Activated CD4-positive, alpha-beta T cell treated with anti-CD3 and anti-CD28 coated beads for 36 hours (primary cell): Measurements from ENCODE around the gene BPHL. TPM values are rescaled to one million over a fixed set of nuclear protein-coding genes. Genes with fewer than 3 reads are reported as not detected.
A peak's percentile ranks its signal among the peaks of the same experiment; 100 is the strongest.

ENCODE experiments used
- ATAC-seq: fragments of 200-7000 bp; cut with Tn5 transposase; one replicate; pipeline ENCODE4 v1.10.0; 2021; ENCODE audit warnings: mild to moderate bottlenecking, moderate library complexity
- CTCF ChIA-PET: fragments of 350-600 bp; sonication (Branson Sonifier 250); formaldehyde crosslinking; loops from one replicate; lab custom pipeline; 2021; ENCODE audit warnings: antibody characterized with exemption; lab: Charles Lee
- POLR2A ChIA-PET: fragments of 350-600 bp; sonication (Branson Sonifier 250); formaldehyde crosslinking; loops from one replicate; lab custom pipeline; 2021; ENCODE audit warnings: antibody characterized with exemption, inconsistent platforms; lab: Charles Lee
- DNase-seq: peaks from one replicate; pipeline ENCODE4 v3.0.0-alpha.2; 2020
- H3K27ac Mint-ChIP-seq: one replicate; pipeline ENCODE4 v1.8.0; 2021; ENCODE audit warnings: mixed read lengths
- H3K27me3 Mint-ChIP-seq: one replicate; pipeline ENCODE4 v1.8.0; 2021; ENCODE audit warnings: mixed read lengths
- H3K36me3 Mint-ChIP-seq: one replicate; pipeline ENCODE4 v1.8.0; 2021; ENCODE audit warnings: low read depth, mixed read lengths
- H3K4me1 Mint-ChIP-seq: one replicate; pipeline ENCODE4 v1.8.0; 2021; ENCODE audit warnings: mixed read lengths
- H3K4me3 Mint-ChIP-seq: one replicate; pipeline ENCODE4 v1.8.0; 2021; ENCODE audit warnings: mild to moderate bottlenecking, moderate library complexity, mixed read lengths
- H3K9me3 Mint-ChIP-seq: one replicate; pipeline ENCODE4 v1.8.0; 2021; ENCODE audit warnings: low read depth, mixed read lengths
- intact Hi-C, 2 experiments: fragments of 100-400 bp; cut with DNase I in 1 of 2; cut with micrococcal nuclease in 1 of 2; formaldehyde crosslinking; loops; one replicate each; pipeline versions ENCODE4 v1.14.2 to v1.15.1; 2022 to 2024; cut with DNase I, micrococcal nuclease
- total RNA-seq, 2 experiments: library from RNA; stranded (reverse); gene quantifications; one replicate each; pipeline ENCODE4 v1.2.3, GENCODE V29; 2021

Gene BPHL
- total RNA-seq, 2 experiments from 2014 or later = 15.8 to 16.7 TPM

GRCh38 chr6:3086282-3086946 lies 32.1 kb upstream of the BPHL start:
- POLR2A ChIA-PET = no interaction called here
- Mint-ChIP-seq H3K4me3 (no peak overlapping the region), H3K4me1 (no peaks in the 10 kb centered on the region), H3K36me3 (peaks cover 67% of the 10 kb centered on the region), H3K27ac (no peak overlapping the region), H3K9me3 (peaks cover 2% of the 10 kb centered on the region), H3K27me3 (no peaks in the 10 kb centered on the region)
- DNase-seq (no peak), ATAC-seq (no peak)
- CTCF ChIA-PET = interaction anchor here (0.6 to 1.6 kb wide), 6 partner anchors 11 to 851 kb away, joined by 3 to 8 read pairs (median 3); no protein-coding TSS in a partner anchor
- intact Hi-C loops = no loop called here

GRCh38 chr6:3088446-3088845 lies 30.1 kb upstream of the BPHL start:
- no peaks in the 10 kb centered on the region for H3K27me3 Mint-ChIP-seq
- ChIA-PET CTCF (interaction anchor here (1.3 to 1.5 kb wide), 2 partner anchors 10 to 25 kb away, joined by 3 read pairs; no protein-coding TSS in a partner anchor), POLR2A (no interaction called here)
- no peak overlapping the region for H3K4me3 Mint-ChIP-seq
- ATAC-seq (no peak), DNase-seq (no peak)
- peaks cover 52% of the 10 kb centered on the region for H3K36me3 Mint-ChIP-seq
- no peaks in the 10 kb centered on the region for H3K4me1 Mint-ChIP-seq
- intact Hi-C loops = no loop called here
- peaks cover 2% of the 10 kb centered on the region for H3K9me3 Mint-ChIP-seq
- H3K27ac Mint-ChIP-seq = peak overlapping the region; percentile 25

- ChIA-PET POLR2A (no interaction called here), CTCF (interaction anchor here (0.7 to 1.6 kb wide), 4 partner anchors 10 to 25 kb away, joined by 3 to 4 read pairs (median 3); no protein-coding TSS in a partner anchor)
- H3K4me1 Mint-ChIP-seq = no peaks in the 10 kb centered on the region
These were observed 29.5 kb upstream of the BPHL start for GRCh38 chr6:3088968-3089367.

GRCh38 chr6:3090013-3090412 lies 28.5 kb upstream of the BPHL start:
- no peak for ATAC-seq

More at GRCh38 chr6:3088968-3089367, 29.5 kb upstream of the BPHL start:
- intact Hi-C loops = no loop called here
- H3K27me3 Mint-ChIP-seq = no peaks in the 10 kb centered on the region
- H3K9me3 Mint-ChIP-seq = peaks cover 2% of the 10 kb centered on the region
- no peak overlapping the region for H3K27ac Mint-ChIP-seq
- DNase-seq (no peak), ATAC-seq (no peak)
- H3K4me3 Mint-ChIP-seq = no peak overlapping the region
- H3K36me3 Mint-ChIP-seq = peaks cover 48% of the 10 kb centered on the region

GRCh38 chr6:3094815-3095214 lies 23.7 kb upstream of the BPHL start:
- no peak overlapping the region for H3K27ac Mint-ChIP-seq
- DNase-seq = no peak
- CTCF ChIA-PET = interaction anchor here (0.6 to 1.2 kb wide), 2 partner anchors 14 to 117 kb away, joined by 3 read pairs; no protein-coding TSS in a partner anchor
- peaks cover 2% of the 10 kb centered on the region for H3K9me3 Mint-ChIP-seq
- no peaks in the 10 kb centered on the region for H3K27me3 Mint-ChIP-seq
- no peak for ATAC-seq
- no peaks in the 10 kb centered on the region for H3K4me1 Mint-ChIP-seq
- H3K4me3 Mint-ChIP-seq = no peak overlapping the region
- H3K36me3 Mint-ChIP-seq = peaks cover 22% of the 10 kb centered on the region
- POLR2A ChIA-PET = no interaction called here
- intact Hi-C loops = no loop called here

More at GRCh38 chr6:3090013-3090412, 28.5 kb upstream of the BPHL start:
- Mint-ChIP-seq H3K4me1 (no peaks in the 10 kb centered on the region), H3K36me3 (peaks cover 40% of the 10 kb centered on the region), H3K27me3 (no peaks in the 10 kb centered on the region), H3K4me3 (no peak overlapping the region), H3K9me3 (peaks cover 2% of the 10 kb centered on the region), H3K27ac (no peak overlapping the region)
- ChIA-PET CTCF (interaction anchor here (1.6 kb wide), 1 partner anchor 19 kb away, joined by 4 read pairs; no protein-coding TSS in a partner anchor), POLR2A (no interaction called here)
- DNase-seq = no peak
- intact Hi-C loops = no loop called here

- Mint-ChIP-seq H3K9me3 (no peaks in the 10 kb centered on the region), H3K27me3 (no peaks in the 10 kb centered on the region), H3K4me3 (no peak overlapping the region), H3K36me3 (peaks cover 43% of the 10 kb centered on the region), H3K27ac (no peak overlapping the region), H3K4me1 (peaks cover 9% of the 10 kb centered on the region)
- ATAC-seq (peak; percentile 91), DNase-seq (no peak)
- ChIA-PET CTCF (no interaction called here), POLR2A (no interaction called here)
- intact Hi-C loops = no loop called here
These were observed 15.6 kb upstream of the BPHL start for GRCh38 chr6:3102875-3103274.

- H3K36me3 Mint-ChIP-seq = peaks cover 46% of the 10 kb centered on the region
- DNase-seq (no peak), ATAC-seq (no peak)
- no peaks in the 10 kb centered on the region for H3K9me3 Mint-ChIP-seq
- no peaks in the 10 kb centered on the region for H3K4me1 Mint-ChIP-seq
- H3K27me3 Mint-ChIP-seq = no peaks in the 10 kb centered on the region
- H3K27ac Mint-ChIP-seq = peak overlapping the region; percentile 45
- no peak overlapping the region for H3K4me3 Mint-ChIP-seq
- CTCF ChIA-PET = interaction anchor here (0.8 to 1.9 kb wide), 3 partner anchors 11 to 22 kb away, joined by 3 to 5 read pairs (median 3); no protein-coding TSS in a partner anchor
- intact Hi-C loops = no loop called here
- POLR2A ChIA-PET = no interaction called here
These were observed 9.6 kb upstream of the BPHL start for GRCh38 chr6:3108746-3109414.

- no peak for DNase-seq
- H3K27ac Mint-ChIP-seq = no peak overlapping the region
- CTCF ChIA-PET = interaction anchor here (0.8 to 0.9 kb wide), 2 partner anchors 14 to 23 kb away, joined by 3 read pairs; no protein-coding TSS in a partner anchor
- ATAC-seq = no peak
- H3K27me3 Mint-ChIP-seq = no peaks in the 10 kb centered on the region
- H3K4me1 Mint-ChIP-seq = no peaks in the 10 kb centered on the region
- H3K4me3 Mint-ChIP-seq = no peak overlapping the region
- H3K9me3 Mint-ChIP-seq = no peaks in the 10 kb centered on the region
- intact Hi-C loops = no loop called here
- peaks cover 39% of the 10 kb centered on the region for H3K36me3 Mint-ChIP-seq
- POLR2A ChIA-PET = no interaction called here
These were observed 8.8 kb upstream of the BPHL start for GRCh38 chr6:3109761-3110160.

- CTCF ChIA-PET = no interaction called here
- Mint-ChIP-seq H3K4me3 (no peak overlapping the region), H3K27ac (no peak overlapping the region), H3K27me3 (no peaks in the 10 kb centered on the region), H3K9me3 (no peaks in the 10 kb centered on the region), H3K4me1 (peaks cover 14% of the 10 kb centered on the region), H3K36me3 (peaks cover 15% of the 10 kb centered on the region)
- POLR2A ChIA-PET = no interaction called here
- intact Hi-C loops = no loop called here
- ATAC-seq (no peak), DNase-seq (no peak)
These were observed 4.1 kb upstream of the BPHL start for GRCh38 chr6:3114377-3114776.

- peak overlapping the region; percentile 76 for H3K4me3 Mint-ChIP-seq
- intact Hi-C loops = loop anchor here (1.0 to 5.0 kb wide), 17 partner anchors 8 to 1017 kb away; partner anchors contain the start of genes NQO2 (in 2 of the 2), PSMG4 (in 2 of the 2), RIPK1 (in 2 of the 2) and ECI2 (in 1 of the 2)
- no peaks in the 10 kb centered on the region for H3K27me3 Mint-ChIP-seq
- no peaks in the 10 kb centered on the region for H3K9me3 Mint-ChIP-seq
- DNase-seq (no peak), ATAC-seq (no peak)
- POLR2A ChIA-PET = interaction anchor here (0.5 to 0.9 kb wide), 2 partner anchors 59 to 92 kb away, joined by 4 to 7 read pairs; no protein-coding TSS in a partner anchor
- CTCF ChIA-PET = interaction anchor here (0.6 to 0.7 kb wide), 2 partner anchors 10 to 133 kb away, joined by 3 read pairs; no protein-coding TSS in a partner anchor
- H3K27ac Mint-ChIP-seq = peak overlapping the region; percentile 60
- H3K4me1 Mint-ChIP-seq = peaks cover 19% of the 10 kb centered on the region
- peaks cover 5% of the 10 kb centered on the region for H3K36me3 Mint-ChIP-seq
These were observed 579 bp upstream of the BPHL start for GRCh38 chr6:3117912-3118352.

GRCh38 chr6:3119040-3119723 lies 671 bp downstream of the BPHL start:
- ATAC-seq (peak; percentile 24), DNase-seq (no peak)
- peaks cover 28% of the 10 kb centered on the region for H3K4me1 Mint-ChIP-seq
- no peaks in the 10 kb centered on the region for H3K9me3 Mint-ChIP-seq
- H3K36me3 Mint-ChIP-seq = no peaks in the 10 kb centered on the region
- H3K27me3 Mint-ChIP-seq = no peaks in the 10 kb centered on the region
- ChIA-PET CTCF (interaction anchor here (0.6 to 1.1 kb wide), 8 partner anchors 43 to 891 kb away, joined by 3 to 4 read pairs (median 3); partner anchors contain the start of genes NQO2 and PSMG4), POLR2A (interaction anchor here (0.9 kb wide), 1 partner anchor 91 kb away, joined by 7 read pairs; no protein-coding TSS in a partner anchor)
- H3K4me3 Mint-ChIP-seq = peak overlapping the region; percentile 76
- H3K27ac Mint-ChIP-seq = peak overlapping the region; percentile 58
- intact Hi-C loops = loop anchor here (2.0 to 5.0 kb wide), 3 partner anchors 44 to 338 kb away; partner anchors contain the start of gene SLC22A23 (in 1 of the 2)
